GM18505 (cell line): Measurements from ENCODE around the gene PSMB10.
A peak's percentile ranks its signal among the peaks of the same experiment; 100 is the strongest.

Experiments used
- ATAC-seq: cut with Tn5 transposase; IDR thresholded peaks from one replicate; pipeline ENCODE4 v1.9.1; 2021; ENCODE audit not compliant: unreplicated experiment
- POLR2A ChIP-seq: IDR thresholded peaks from 4 replicates; pipeline ENCODE4 v1.6.1; 2011; ENCODE audit warnings: borderline replicate concordance; ENCODE audit not compliant: insufficient read depth, insufficient read length; ENCODE audit errors: extremely low read depth

The PSMB10 gene

DNA sequence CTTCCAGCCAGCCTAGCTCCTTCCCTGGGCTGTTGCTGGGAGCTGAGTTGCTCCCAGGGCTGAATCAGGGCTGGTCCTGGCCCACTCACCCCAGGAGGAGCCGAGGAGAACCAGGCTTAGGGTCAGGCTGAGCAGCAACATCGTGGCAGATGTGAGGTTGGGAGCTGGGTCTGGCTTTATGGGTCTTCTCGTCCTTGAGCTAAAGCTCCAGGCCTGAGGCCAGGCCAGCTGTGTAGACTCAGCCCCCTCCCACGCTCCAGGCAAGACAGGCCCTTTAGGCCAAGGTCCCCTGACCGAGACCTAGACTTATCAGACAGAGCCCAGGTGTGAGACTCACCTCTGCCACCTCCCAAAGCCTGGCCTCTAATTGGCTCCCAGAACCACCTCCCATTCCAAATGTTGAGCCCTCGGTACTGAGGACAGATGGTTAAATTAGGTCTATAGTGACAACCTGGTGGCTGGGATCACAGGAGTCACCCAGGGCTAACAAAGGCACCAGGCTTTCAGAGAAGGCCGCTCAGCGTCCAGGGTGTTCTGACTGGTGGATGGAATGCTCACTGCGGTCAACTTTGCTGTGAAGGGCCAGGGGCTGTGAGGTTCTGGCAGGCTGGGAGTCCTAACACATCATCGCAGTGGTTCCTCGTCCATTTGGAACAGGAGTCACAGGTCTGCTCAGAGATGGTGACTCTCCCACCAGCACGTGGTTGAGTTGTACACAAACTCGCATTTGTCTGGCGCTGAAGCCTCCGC is 4.8 kb downstream of the PSMB10 start, which contains the start of gene CTRL:
CTRL (minus strand) TSS at position 151 of the 750 bp plus-strand sequence; CDS start at position 141, 10 bp downstream.
- no peak for TF ChIP-seq POLR2A
- ATAC-seq: no peak

DNA sequence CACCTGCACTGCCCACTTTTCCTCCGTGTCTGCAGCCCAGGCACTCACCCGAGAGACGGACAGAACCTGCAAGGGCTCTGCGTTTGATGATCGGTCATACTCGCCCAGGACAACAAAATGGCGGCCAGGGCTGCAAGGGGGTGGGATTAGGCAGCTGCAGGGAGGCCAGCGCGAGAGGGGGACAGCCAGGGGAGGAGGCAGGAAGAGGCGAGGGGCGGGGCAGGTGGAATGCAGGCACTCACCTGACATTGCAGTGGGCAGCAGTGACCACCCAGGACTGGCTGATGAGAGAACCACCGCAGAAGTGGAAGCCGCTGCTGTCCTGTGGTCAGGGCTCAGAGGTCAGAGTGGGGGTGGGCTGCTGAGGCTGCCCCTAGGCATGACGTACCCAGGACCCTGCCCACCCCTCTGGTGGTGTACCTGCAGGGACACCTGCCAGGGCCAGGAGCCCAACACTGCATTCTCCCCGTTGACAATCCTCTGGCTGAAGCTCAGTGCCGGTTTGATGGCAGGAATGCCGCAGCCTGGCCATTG is 5.9 kb downstream of the PSMB10 start:
- ATAC-seq: no peak
- no peak for TF ChIP-seq POLR2A

DNA sequence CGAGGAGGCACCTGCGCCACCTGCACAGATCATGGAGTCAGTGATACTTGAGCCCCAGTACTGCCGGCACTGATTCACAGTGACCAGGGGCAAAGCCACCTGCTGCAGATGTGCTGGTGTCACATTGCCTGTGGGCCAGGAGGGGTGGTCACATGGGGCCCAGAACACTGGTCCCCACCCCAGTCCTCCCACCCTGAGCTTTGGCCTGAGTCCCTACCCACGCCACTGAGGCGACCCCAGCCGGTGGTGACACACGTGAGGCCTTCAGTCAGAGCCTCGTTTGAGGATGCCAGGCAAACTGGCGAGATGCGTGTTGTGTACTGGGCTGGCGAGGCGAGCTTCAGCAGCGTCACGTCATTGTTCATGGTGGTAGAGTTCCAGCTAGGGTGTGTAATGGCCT is 6.5 kb downstream of the PSMB10 start:
- ATAC-seq: no peak
- peak; percentile 19 for TF ChIP-seq POLR2A

DNA sequence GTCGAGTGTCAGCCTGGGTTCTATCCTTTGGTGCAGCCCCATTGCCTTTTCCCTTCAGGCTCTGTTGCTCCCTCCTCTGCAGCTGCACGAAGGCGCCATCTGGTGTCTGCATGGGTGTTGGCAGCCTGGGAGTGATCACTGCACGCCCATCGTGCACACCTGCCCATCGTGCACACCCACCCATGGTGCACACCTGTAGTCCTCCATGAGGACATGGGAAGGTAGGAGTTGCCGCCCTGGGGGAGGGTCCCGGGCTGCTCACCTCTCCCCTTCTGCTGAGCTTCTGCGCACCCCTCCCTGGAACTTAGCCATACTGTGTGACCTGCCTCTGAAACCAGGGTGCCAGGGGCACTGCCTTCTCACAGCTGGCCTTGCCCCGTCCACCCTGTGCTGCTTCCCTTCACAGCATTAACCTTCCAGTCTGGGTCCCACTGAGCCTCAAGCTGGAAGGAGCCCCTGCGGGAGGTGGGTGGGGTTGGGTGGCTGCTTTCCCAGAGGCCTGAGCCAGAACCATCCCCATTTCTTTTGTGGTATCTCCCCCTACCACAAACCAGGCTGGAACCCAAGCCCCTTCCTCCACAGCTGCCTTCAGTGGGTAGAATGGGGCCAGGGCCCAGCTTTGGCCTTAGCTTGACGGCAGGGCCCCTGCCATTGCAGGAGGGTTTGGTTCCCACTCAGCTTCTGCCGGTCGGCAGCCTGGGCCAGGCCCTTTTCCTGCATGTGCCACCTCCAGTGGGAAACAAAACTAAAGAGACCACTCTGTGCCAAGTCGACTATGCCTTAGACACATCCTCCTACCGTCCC is 7.9 kb downstream of the PSMB10 start:
- no peak for TF ChIP-seq POLR2A
- no peak for ATAC-seq

DNA sequence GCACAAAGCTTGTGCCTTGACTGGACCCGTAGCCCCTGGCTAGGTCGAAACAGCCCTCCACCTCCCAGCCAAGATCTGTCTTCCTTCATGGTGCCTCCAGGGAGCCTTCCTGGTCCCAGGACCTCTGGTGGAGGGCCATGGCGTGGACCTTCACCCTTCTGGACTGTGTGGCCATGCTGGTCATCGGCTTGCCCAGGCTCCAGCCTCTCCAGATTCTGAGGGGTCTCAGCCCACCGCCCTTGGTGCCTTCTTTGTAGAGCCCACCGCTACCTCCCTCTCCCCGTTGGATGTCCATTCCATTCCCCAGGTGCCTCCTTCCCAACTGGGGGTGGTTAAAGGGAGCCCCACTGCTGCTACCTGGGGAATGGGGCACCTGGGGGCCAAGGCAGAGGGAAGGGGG is 8.5 kb downstream of the PSMB10 start:
- TF ChIP-seq POLR2A: no peak
- no peak for ATAC-seq

DNA sequence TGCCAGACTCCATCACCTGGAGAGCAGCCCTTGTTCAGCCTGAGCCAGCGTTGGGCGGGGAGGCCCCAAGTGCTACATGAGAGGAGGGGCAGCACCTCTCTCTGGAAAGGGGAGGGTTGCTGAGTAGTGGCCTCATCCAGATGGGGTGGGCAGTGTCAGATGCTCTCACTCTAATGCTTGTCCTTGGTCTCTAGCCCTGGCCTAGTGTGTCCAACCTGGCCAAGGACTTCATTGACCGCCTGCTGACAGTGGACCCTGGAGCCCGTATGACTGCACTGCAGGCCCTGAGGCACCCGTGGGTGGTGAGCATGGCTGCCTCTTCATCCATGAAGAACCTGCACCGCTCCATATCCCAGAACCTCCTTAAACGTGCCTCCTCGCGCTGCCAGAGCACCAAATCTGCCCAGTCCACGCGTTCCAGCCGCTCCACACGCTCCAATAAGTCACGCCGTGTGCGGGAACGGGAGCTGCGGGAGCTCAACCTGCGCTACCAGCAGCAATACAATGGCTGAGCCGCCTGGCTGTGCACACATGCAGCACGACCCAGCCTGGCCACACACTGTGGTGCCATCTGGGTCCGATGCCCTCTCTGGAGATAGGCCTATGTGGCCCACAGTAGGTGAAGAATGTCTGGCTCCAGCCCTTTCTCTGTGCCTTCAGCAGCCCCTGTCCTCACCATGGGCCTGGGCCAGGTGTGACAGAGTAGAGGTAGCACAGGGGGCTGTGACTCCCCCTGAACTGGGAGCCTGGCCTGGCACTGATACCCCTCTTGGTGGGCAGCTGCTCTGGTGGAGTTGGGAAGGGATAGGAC is 9.3 kb downstream of the PSMB10 start:
- TF ChIP-seq POLR2A: peak; percentile 19
- ATAC-seq: no peak

DNA sequence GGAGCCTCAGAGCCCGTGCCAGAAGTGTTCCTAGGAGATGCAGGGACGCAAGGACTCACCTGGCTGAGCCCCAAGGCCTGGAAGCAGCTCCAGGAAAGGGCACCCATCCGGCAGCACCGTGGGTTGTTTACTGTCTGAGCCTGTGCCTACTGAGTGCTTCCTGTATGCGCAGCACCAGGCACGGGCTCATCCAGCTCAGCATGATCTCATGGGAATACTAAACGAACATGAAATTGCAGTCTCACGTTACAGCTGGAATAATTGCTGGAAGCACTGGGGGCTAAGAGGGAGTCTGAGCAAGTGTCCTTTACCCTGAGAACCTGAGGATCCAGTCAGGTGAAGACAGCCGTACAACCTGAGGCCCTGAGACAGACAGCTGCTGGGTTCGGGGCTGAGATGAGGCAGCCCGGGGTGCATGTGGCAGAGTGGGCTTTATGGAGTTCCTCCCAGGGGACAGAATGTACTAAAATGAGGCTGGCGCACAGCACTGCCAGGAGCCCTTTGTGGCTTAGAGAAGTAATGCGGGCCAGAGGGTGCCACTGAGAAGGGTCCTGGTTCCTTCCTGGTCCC is 10.4 kb downstream of the PSMB10 start:
- ATAC-seq: no peak

DNA sequence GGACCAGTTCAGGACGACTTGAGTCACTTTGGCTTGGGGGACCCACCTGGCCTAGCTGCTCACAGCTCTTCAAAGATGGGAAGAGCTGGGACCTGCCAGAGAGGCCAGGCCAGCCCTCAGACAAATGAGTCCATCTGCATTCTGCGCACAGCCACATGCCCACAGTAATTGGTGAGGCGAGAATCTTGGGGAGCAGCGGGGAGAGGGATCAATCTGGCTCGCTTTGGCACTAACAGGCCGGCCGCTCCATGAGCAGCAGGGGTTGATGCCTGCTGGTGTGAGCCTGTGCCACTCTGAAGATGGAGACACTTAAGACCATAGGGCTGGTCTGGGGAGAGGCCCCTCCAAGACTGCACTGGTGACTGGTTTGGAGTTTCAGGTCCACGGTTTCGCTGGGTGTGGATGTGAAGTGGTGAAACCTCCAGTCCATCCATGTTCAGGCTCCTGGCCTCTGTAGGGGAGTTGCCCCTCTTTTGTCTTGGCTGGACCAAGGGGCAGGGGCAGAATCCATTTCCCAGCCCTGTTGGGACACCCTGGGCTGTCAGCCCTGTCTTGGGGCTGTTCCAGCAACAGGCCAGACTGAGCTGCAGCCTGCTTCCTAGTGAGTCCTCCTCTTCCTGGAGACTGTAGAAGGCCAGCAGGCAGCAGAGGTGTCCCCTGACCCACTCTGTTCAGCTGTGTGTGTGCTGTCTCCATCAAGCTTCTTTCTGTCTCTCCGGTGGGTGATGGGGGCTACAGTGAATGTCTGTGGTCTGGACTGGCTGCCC is 12.3 kb downstream of the PSMB10 start:
- no peak for ATAC-seq
- no peak for TF ChIP-seq POLR2A

More for the DNA sequence above, 10.4 kb downstream of the PSMB10 start:
- no peak for TF ChIP-seq POLR2A

DNA sequence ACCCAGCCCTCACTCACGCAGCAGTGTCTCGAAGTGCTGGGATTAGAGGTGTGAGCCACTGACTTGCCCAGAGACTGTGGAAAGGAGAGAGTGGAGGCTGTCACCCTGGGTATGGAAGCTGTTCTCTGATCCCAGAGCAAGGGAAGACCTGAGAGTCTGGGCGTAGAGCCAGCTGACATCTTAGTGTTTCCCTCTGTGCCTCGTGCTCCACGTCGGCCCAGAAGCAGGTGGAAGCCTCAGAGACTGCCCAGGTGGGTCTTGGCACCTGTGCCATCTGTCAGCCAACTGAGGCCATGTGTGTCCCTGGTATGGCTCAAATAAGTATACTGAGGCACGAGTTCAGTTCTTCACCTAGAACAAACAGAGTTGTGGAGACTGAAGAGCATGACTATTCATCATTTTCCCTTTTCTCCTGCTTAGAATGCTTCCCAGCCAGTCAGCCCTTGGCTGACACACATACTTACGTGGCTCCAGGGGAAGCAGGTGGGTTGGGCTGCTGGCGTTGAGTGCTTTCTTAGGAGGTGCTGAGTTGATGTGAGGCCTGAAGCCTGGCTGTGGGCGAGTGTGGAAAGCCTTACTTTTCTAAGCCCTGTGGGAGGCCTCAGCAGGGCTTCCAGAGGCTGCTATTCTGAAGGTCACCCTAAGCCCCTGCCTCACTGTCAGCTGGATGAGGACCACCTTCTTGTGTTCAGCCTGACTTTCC is 13.1 kb downstream of the PSMB10 start:
- TF ChIP-seq POLR2A: no peak
- ATAC-seq: no peak

DNA sequence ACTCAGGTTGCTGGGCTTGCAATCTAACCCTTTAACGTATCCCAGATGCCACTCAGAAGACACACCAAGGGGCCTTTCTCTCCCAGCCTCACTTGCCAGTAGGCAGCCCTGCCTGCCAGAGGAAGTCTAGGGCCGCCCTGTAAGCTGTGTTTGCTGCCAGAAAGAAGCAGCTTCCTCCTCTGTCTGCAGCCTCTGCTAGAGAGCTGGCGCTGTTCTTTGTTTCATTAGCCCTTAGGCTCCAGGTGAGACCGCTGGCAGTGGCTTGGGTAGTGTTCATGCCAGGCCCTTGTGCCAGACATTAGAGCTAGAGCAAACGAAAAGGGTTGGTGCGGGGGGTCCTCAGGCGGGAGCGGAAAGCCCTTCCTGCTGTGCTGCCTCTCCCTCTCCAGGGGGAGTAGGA is 13.9 kb downstream of the PSMB10 start:
- no peak for ATAC-seq
- no peak for TF ChIP-seq POLR2A

DNA sequence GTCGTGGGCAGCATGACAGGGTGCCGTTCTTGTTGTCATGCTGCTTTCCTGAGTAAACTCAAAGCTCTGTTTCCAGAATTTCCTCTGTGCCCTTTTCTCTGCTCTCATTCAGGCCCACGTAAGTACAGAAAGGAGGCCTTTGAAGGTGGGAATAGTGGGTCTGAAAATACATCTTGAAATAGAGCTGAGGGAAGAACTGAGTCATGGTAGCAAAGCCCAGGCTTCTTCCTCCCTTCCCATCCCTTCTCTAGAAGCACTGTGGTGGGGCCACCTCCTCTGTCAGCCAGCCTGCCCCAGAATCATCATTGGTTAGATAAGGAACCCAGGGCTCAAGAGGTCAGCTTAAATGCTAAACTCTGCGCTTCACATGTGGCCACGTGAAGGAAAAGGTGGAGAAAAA is 14.4 kb downstream of the PSMB10 start:
- ATAC-seq: no peak
- TF ChIP-seq POLR2A: no peak
